ENCODE data around the gene SOCS7.

DNA sequence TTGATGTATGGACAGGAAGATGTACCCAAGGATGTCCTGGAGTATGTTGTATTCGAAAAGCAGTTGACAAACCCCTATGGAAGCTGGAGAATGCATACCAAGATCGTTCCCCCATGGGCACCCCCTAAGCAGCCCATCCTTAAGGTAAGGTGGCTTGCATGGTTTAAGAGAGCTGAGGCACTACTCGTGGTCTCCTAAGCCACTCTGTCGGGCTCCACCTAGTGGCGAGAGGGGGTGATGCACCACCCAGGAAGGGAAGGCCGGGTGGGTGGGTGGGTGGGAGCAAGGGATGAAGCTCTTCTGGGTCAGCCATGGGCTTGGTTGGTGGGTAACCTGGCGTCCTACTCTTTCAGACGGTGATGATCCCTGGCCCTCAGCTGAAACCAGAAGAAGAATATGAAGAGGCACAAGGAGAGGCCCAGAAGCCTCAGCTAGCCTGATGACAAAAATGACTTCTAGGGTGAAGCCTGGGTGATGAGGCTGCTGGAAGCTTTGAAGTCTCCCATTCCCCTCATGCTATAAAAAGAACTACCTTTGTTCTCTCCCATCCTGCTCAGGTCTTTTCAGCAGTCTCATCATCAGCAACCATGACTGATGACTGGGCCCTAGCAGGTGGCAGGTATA, 29.4 kb upstream of the SOCS7 start:
- no peak for TF ChIP-seq YY1 (IDR thresholded peaks at IDR 0.05; ENCODE audit: insufficient read depth, insufficient read length)
- no peak for TF ChIP-seq ZNF274 (IDR thresholded peaks at IDR 0.05; ENCODE audit: low read depth, low read length)

Measured in NT2/D1 (cell line).